H9 (cell line): ENCODE measurements around the gene FSIP1. TPM values are rescaled to one million over a fixed set of nuclear protein-coding genes. Genes with fewer than 3 reads are reported as not detected.

Experiments used
- DNase-seq: peaks from one replicate; pipeline ENCODE4 v3.0.0-alpha.2; 2017
- H2AFZ ChIP-seq: one replicate; pipeline ENCODE4 v1.6.1; 2013; ENCODE audit warnings: mild to moderate bottlenecking, low read length, control low read depth, moderate library complexity
- H2AK5ac ChIP-seq: 2 replicates; pipeline ENCODE4 v1.6.1; 2013; ENCODE audit warnings: low read length, control low read depth, mixed read lengths; ENCODE audit not compliant: insufficient read length
- H2BK120ac ChIP-seq: one replicate; pipeline ENCODE4 v1.6.1; 2013; ENCODE audit warnings: low read depth, mild to moderate bottlenecking, low read length, control low read depth, inconsistent platforms; ENCODE audit not compliant: poor library complexity, severe bottlenecking
- H2BK12ac ChIP-seq: 2 replicates; pipeline ENCODE4 v1.6.1; 2013; ENCODE audit warnings: low read length, control low read depth, mixed read lengths, low read depth; ENCODE audit not compliant: insufficient read length
- H2BK15ac ChIP-seq: 2 replicates; pipeline ENCODE4 v1.6.1; 2013; ENCODE audit warnings: low read depth, low read length, control low read depth
- H2BK20ac ChIP-seq: one replicate; pipeline ENCODE4 v1.6.1; 2013; ENCODE audit warnings: low read depth, mild to moderate bottlenecking, low read length, control low read depth, inconsistent platforms; ENCODE audit not compliant: poor library complexity, severe bottlenecking
- H2BK5ac ChIP-seq: 2 replicates; pipeline ENCODE4 v1.6.1; 2013; ENCODE audit warnings: low read length, control low read depth, mixed read lengths; ENCODE audit not compliant: insufficient read length
- H3K14ac ChIP-seq: 2 replicates; pipeline ENCODE4 v1.6.1; 2013; ENCODE audit warnings: low read length, control low read depth; ENCODE audit not compliant: insufficient read depth
- H3K18ac ChIP-seq: 2 replicates; pipeline ENCODE4 v1.6.1; 2013; ENCODE audit warnings: low read depth, mild to moderate bottlenecking, mixed read lengths, low read length, control low read depth; ENCODE audit not compliant: insufficient read length
- H3K23ac ChIP-seq: 2 replicates; pipeline ENCODE4 v1.6.1; 2013; ENCODE audit warnings: low read length, control low read depth, mixed read lengths, low read depth; ENCODE audit not compliant: insufficient read length
- H3K23me2 ChIP-seq: 2 replicates; pipeline ENCODE4 v1.6.1; 2013; ENCODE audit warnings: low read depth, mild to moderate bottlenecking, mixed read lengths, low read length, control low read depth; ENCODE audit not compliant: insufficient read length, poor library complexity, severe bottlenecking
- H3K27ac ChIP-seq: 2 replicates; pipeline ENCODE4 v1.5.1; 2013; ENCODE audit warnings: low read length, control low read depth, mixed read lengths, low read depth; ENCODE audit not compliant: insufficient read length
- H3K27me3 ChIP-seq: 2 replicates; pipeline ENCODE4 v1.6.1; 2013; ENCODE audit warnings: low read length, control low read depth, inconsistent platforms; ENCODE audit not compliant: insufficient read depth
- H3K4ac ChIP-seq: 2 replicates; pipeline ENCODE4 v1.6.1; 2013; ENCODE audit warnings: low read depth, mild to moderate bottlenecking, control low read depth, inconsistent platforms, low read length, moderate library complexity
- H3K4me1 ChIP-seq: 2 replicates; pipeline ENCODE4 v1.6.1; 2013; ENCODE audit warnings: low read length, control low read depth, inconsistent platforms; ENCODE audit not compliant: insufficient read depth
- H3K4me2 ChIP-seq: 2 replicates; pipeline ENCODE4 v1.6.1; 2013; ENCODE audit warnings: low read length, control low read depth, mixed read lengths; ENCODE audit not compliant: insufficient read length, insufficient read depth
- H3K56ac ChIP-seq: 2 replicates; pipeline ENCODE4 v1.6.1; 2013; ENCODE audit warnings: low read depth, mild to moderate bottlenecking, mixed read lengths, low read length, control low read depth; ENCODE audit not compliant: insufficient read length
- H3K79me1 ChIP-seq: 2 replicates; pipeline ENCODE4 v1.6.1; 2013; ENCODE audit warnings: low read depth, mild to moderate bottlenecking, moderate library complexity, low read length, control low read depth, inconsistent platforms; ENCODE audit not compliant: insufficient read depth, poor library complexity, severe bottlenecking
- H3K79me2 ChIP-seq: 2 replicates; pipeline ENCODE4 v1.6.1; 2013; ENCODE audit warnings: low read length, control low read depth, inconsistent platforms; ENCODE audit not compliant: insufficient read depth
- H3K9ac ChIP-seq: 2 replicates; pipeline ENCODE4 v1.6.1; 2013; ENCODE audit warnings: low read length, control low read depth, mixed read lengths; ENCODE audit not compliant: insufficient read length; ENCODE audit errors: extremely low read depth
- H3K9me3 ChIP-seq: one replicate; pipeline ENCODE4 v1.6.1; 2013; ENCODE audit warnings: low read depth, low read length, inconsistent platforms; ENCODE audit not compliant: control insufficient read depth
- H3T11ph ChIP-seq: one replicate; pipeline ENCODE4 v1.6.1; 2013; ENCODE audit warnings: mild to moderate bottlenecking, low read length, control low read depth, inconsistent platforms
- H4K20me1 ChIP-seq: one replicate; pipeline ENCODE4 v1.6.1; 2013; ENCODE audit not compliant: control insufficient read depth, insufficient read length, insufficient read depth
- H4K5ac ChIP-seq: 2 replicates; pipeline ENCODE4 v1.6.1; 2013; ENCODE audit warnings: low read depth, mild to moderate bottlenecking, mixed read lengths, low read length, control low read depth; ENCODE audit not compliant: insufficient read length
- H4K8ac ChIP-seq: replicated peaks from 2 replicates; pipeline ENCODE4 v1.6.1; 2013; ENCODE audit warnings: low read length, control low read depth, mixed read lengths, low read depth; ENCODE audit not compliant: insufficient read length
- H4K91ac ChIP-seq: 2 replicates; pipeline ENCODE4 v1.6.1; 2013; ENCODE audit warnings: low read depth, mild to moderate bottlenecking, moderate library complexity, mixed read lengths, low read length, control low read depth; ENCODE audit not compliant: insufficient read length
- H3K27ac Mint-ChIP-seq, 3 experiments: 2 replicates in 2 of 3; 3 replicates in 1 of 3; pipeline ENCODE4 v1.8.0; 2020 to 2021; ENCODE audit warnings: mixed read lengths in 3 of 3, mild to moderate bottlenecking in 1 of 3, moderate library complexity in 1 of 3
- H3K27me3 Mint-ChIP-seq: 2 replicates; pipeline ENCODE4 v1.8.0; 2021; ENCODE audit warnings: low read depth, mild to moderate bottlenecking, moderate library complexity, mixed read lengths
- H3K36me3 Mint-ChIP-seq, 3 experiments: 2 replicates in 2 of 3; 3 replicates in 1 of 3; pipeline ENCODE4 v1.8.0; 2020 to 2021; ENCODE audit warnings: low read depth in 3 of 3, mixed read lengths in 3 of 3; ENCODE audit not compliant: insufficient read depth in 1 of 3
- H3K4me1 Mint-ChIP-seq, 2 experiments: 2 replicates each; pipeline ENCODE4 v1.8.0; 2020; ENCODE audit warnings: mixed read lengths in 2 of 2
- H3K4me3 Mint-ChIP-seq, 2 experiments: 2 replicates in 1 of 2; 3 replicates in 1 of 2; pipeline ENCODE4 v1.8.0; 2020 to 2021; ENCODE audit warnings: mild to moderate bottlenecking in 2 of 2, mixed read lengths in 2 of 2, moderate library complexity in 1 of 2
- H3K9me3 Mint-ChIP-seq, 2 experiments: 2 replicates in 1 of 2; 3 replicates in 1 of 2; pipeline ENCODE4 v1.8.0; 2020; ENCODE audit warnings: mild to moderate bottlenecking in 2 of 2, mixed read lengths in 2 of 2, moderate library complexity in 1 of 2
- CTCF ChIP-seq: fragments of 200-600 bp; sonication (generic); conservative IDR thresholded peaks from 3 replicates; pipeline ENCODE4 v1.8.0; 2021; ENCODE audit warnings: antibody characterized with exemption, mild to moderate bottlenecking
- WGBS: extraction: QIAGEN DNeasy Blood & Tissue Kit; methylation state at CpG from one replicate; pipeline ENCODE4 v1.1.7; 2013; ENCODE audit warnings: missing lambda C conversion rate, low lambda C conversion rate, mixed read lengths; ENCODE audit not compliant: insufficient read length; ENCODE audit errors: extremely low coverage; 5-methylcytosine and 5-hydroxymethylcytosine counted together
- total RNA-seq: library from RNA; stranded (reverse); gene quantifications from 2 replicates; pipeline ENCODE4 v1.2.1, GENCODE V29; 2021

Gene FSIP1
- total RNA-seq, 1 experiment from 2014 or later, result 0.96 TPM

GRCh38 chr15:39581242-39581792 is 201.3 kb downstream of the FSIP1 start:
- Histone ChIP-seq H3K14ac (peak overlapping the region; percentile 86), H3K4ac (no peak overlapping the region; the same call in 1 of the 2 replicates), H3K9me3 (no peaks in the 10 kb centered on the region), H3K79me1 (no peaks in the 10 kb centered on the region), H3K9ac (peak overlapping the region; percentile 76), H4K20me1 (no peaks in the 10 kb centered on the region), H3K27me3 (no peaks in the 10 kb centered on the region), H4K5ac (no peak overlapping the region), H3K79me2 (no peaks in the 10 kb centered on the region; the same call in 1 of the 2 replicates), H2BK20ac (no peak overlapping the region), H3K56ac (no peak overlapping the region), H3K23me2 (peaks cover 15% of the 10 kb centered on the region), H3K4me2 (peak overlapping the region; percentile 74), H3T11ph (no peak overlapping the region), H3K27ac (no peak overlapping the region), H4K91ac (no peak overlapping the region), H2BK15ac (no peak overlapping the region), H2BK12ac (no peak overlapping the region), H2AFZ (no peak overlapping the region), H3K23ac (no peak overlapping the region), H3K4me1 (no peaks in the 10 kb centered on the region; the same call in 1 of the 2 replicates), H2AK5ac (no peak overlapping the region), H3K18ac (peak overlapping the region; percentile 83), H2BK5ac (no peak overlapping the region), H4K8ac (no peak overlapping the region), H2BK120ac (no peak overlapping the region)
- no peak for DNase-seq
- Mint-ChIP-seq H3K4me1 (peaks cover 33 to 44% of the 10 kb centered on the region in 2 experiments), H3K27me3 (peaks cover 23% of the 10 kb centered on the region), H3K36me3 (peaks cover 27 to 47% (median 45%) of the 10 kb centered on the region in 3 experiments; a peak in 6 of 7 replicates), H3K4me3 (peak overlapping the region; percentile 90 to 91), H3K27ac (peak overlapping the region; percentile 11 to 93 (median 76); a peak in 6 of 7 replicates), H3K9me3 (peaks cover 0 to 5% of the 10 kb centered on the region in 2 experiments; a peak in 2 of 5 replicates)
- no CpG with 5 or more reads among the region's 18 CpGs for WGBS
- no peak for TF ChIP-seq CTCF
